Body of pancreas (tissue), 4 donors: ENCODE data around the gene SUPT3H.

Experiments
- CTCF ChIP-seq, 7 experiments: fragments of 450-650 bp in 4 of 7; fragments of 200-600 bp in 3 of 7; sonication (generic) in 3 of 7; IDR thresholded peaks; one replicate each; pipeline ENCODE4 v1.5.1; 2016 to 2019; ENCODE audit warnings: antibody characterized with exemption in 7 of 7
- POLR2A ChIP-seq, 3 donors: fragments of 450-650 bp; IDR thresholded peaks; one replicate each; pipeline ENCODE4 v1.6.1; 2016; ENCODE audit warnings: antibody characterized with exemption in 3 of 3, mild to moderate bottlenecking in 2 of 3

- TF ChIP-seq CTCF (IDR thresholded peaks at IDR 0.05) (no peak), POLR2A (IDR thresholded peaks at IDR 0.05) (no peak)
Measured at GRCh38 chr6:44935693-44936300, 441.9 kb downstream of the SUPT3H start.
